Measurements from ENCODE around the gene OBSCN. TPM values are rescaled to one million over a fixed set of nuclear protein-coding genes. Genes with fewer than 3 reads are reported as not detected.

Gene OBSCN
- total RNA-seq, 1 donor from 2014 or later = 17.5 TPM

GRCh38 chr1:228280106-228280901 lies 72.5 kb downstream of the OBSCN start:
- Histone ChIP-seq H3K27me3 (ENCODE audit: insufficient read depth, low read length) (no peaks in the 10 kb centered on the region), H3K4me1 (ENCODE audit: insufficient read depth, low read length) (peaks cover 6% of the 10 kb centered on the region), H2AFZ (ENCODE audit: low read depth, low read length) (no peak overlapping the region), H3K9ac (ENCODE audit: low read length) (no peak overlapping the region), H3K9me3 (ENCODE audit: insufficient read depth, low read depth, low read length) (no peaks in the 10 kb centered on the region), H4K20me1 (ENCODE audit: insufficient read depth, low read length) (no peaks in the 10 kb centered on the region), H3K79me2 (ENCODE audit: insufficient read depth, low read length) (no peaks in the 10 kb centered on the region), H3K4me2 (ENCODE audit: low read length) (no peak overlapping the region), H3K27ac (ENCODE audit: low read depth, low read length) (no peak overlapping the region), H3K36me3 (ENCODE audit: insufficient read depth, low read length) (no peaks in the 10 kb centered on the region), H3K4me3 (ENCODE audit: insufficient read depth, low read depth, low read length) (no peak overlapping the region)
- Mint-ChIP-seq H3K4me1 (ENCODE audit: low read depth, unreplicated experiment) (peaks cover 3% of the 10 kb centered on the region), H3K9me3 (ENCODE audit: unreplicated experiment) (no peaks in the 10 kb centered on the region), H3K27me3 (ENCODE audit: low read depth, unreplicated experiment) (no peaks in the 10 kb centered on the region), H3K4me3 (ENCODE audit: unreplicated experiment) (no peak overlapping the region), H3K36me3 (ENCODE audit: low read depth, unreplicated experiment) (peaks cover 12% of the 10 kb centered on the region), H3K27ac (ENCODE audit: unreplicated experiment) (no peak overlapping the region)
- FAIRE-seq = no peak
- TF ChIP-seq, protein P1, sequence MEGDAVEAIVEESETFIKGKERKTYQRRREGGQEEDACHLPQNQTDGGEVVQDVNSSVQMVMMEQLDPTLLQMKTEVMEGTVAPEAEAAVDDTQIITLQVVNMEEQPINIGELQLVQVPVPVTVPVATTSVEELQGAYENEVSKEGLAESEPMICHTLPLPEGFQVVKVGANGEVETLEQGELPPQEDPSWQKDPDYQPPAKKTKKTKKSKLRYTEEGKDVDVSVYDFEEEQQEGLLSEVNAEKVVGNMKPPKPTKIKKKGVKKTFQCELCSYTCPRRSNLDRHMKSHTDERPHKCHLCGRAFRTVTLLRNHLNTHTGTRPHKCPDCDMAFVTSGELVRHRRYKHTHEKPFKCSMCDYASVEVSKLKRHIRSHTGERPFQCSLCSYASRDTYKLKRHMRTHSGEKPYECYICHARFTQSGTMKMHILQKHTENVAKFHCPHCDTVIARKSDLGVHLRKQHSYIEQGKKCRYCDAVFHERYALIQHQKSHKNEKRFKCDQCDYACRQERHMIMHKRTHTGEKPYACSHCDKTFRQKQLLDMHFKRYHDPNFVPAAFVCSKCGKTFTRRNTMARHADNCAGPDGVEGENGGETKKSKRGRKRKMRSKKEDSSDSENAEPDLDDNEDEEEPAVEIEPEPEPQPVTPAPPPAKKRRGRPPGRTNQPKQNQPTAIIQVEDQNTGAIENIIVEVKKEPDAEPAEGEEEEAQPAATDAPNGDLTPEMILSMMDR (IDR thresholded peaks at IDR 0.05; ENCODE audit: insufficient read depth, low read depth, low read length) = no peak
- no peak for TF ChIP-seq EZH2 (IDR thresholded peaks at IDR 0.05; ENCODE audit: insufficient read depth, low read length)
- no peak for DNase-seq (ENCODE audit: low read depth)

- Histone ChIP-seq H4K20me1 (ENCODE audit: insufficient read depth, low read length) (no peaks in the 10 kb centered on the region), H3K9me3 (ENCODE audit: insufficient read depth, low read depth, low read length) (no peaks in the 10 kb centered on the region), H3K4me2 (ENCODE audit: low read length) (no peak overlapping the region), H3K36me3 (ENCODE audit: insufficient read depth, low read length) (no peaks in the 10 kb centered on the region), H3K27me3 (ENCODE audit: insufficient read depth, low read length) (no peaks in the 10 kb centered on the region), H3K9ac (ENCODE audit: low read length) (no peak overlapping the region), H3K4me1 (ENCODE audit: insufficient read depth, low read length) (peaks cover 2% of the 10 kb centered on the region), H3K79me2 (ENCODE audit: insufficient read depth, low read length) (no peaks in the 10 kb centered on the region), H3K4me3 (ENCODE audit: insufficient read depth, low read depth, low read length) (no peak overlapping the region), H3K27ac (ENCODE audit: low read depth, low read length) (no peak overlapping the region), H2AFZ (ENCODE audit: low read depth, low read length) (no peak overlapping the region)
- peaks cover 13% of the 10 kb centered on the region for H3K36me3 Mint-ChIP-seq (ENCODE audit: low read depth, unreplicated experiment)
- H3K27me3 Mint-ChIP-seq (ENCODE audit: low read depth, unreplicated experiment) = no peaks in the 10 kb centered on the region
- DNase-seq (ENCODE audit: low read depth) (no peak), FAIRE-seq (no peak)
- no peaks in the 10 kb centered on the region for H3K9me3 Mint-ChIP-seq (ENCODE audit: unreplicated experiment)
- peaks cover 3% of the 10 kb centered on the region for H3K4me1 Mint-ChIP-seq (ENCODE audit: low read depth, unreplicated experiment)
- no peak overlapping the region for H3K27ac Mint-ChIP-seq (ENCODE audit: unreplicated experiment)
- TF ChIP-seq, protein P1 (IDR thresholded peaks at IDR 0.05; ENCODE audit: insufficient read depth, low read depth, low read length) = no peak
- no peak for TF ChIP-seq EZH2 (IDR thresholded peaks at IDR 0.05; ENCODE audit: insufficient read depth, low read length)
- no peak overlapping the region for H3K4me3 Mint-ChIP-seq (ENCODE audit: unreplicated experiment)
These were observed 73.2 kb downstream of the OBSCN start for GRCh38 chr1:228280961-228281591.
